HG03280 (cell line): ENCODE results near the gene ZNF354C.

Source experiments
- ATAC-seq: cut with Tn5 transposase; IDR thresholded peaks from one replicate; pipeline ENCODE4 v1.9.1; 2021; ENCODE audit warnings: mild to moderate bottlenecking, moderate library complexity; ENCODE audit not compliant: unreplicated experiment

ZNF354C gene

DNA sequence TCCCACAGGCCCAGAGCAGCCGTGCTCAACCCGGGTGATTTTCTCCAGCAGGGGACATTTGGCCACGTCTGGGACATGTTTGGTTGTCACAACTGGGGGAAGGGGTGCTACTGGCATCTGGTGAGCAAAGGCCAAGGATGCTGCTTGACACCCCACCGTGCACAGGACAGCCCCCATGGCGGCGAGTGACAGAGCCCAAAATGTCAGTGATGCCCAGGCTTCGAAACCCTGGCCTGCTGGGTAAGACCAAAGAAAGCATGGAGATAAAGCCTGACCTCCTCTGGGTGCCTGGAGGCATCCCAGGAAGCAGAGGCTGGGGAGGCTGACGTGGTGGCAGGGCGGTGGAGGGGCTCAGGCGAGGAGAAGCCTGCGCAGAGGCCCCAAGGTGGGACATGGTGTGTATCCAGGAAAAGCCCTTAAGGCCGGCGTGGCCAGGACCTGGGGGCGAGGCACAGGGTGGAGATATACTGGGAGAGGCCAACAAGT, 66.4 kb downstream of the ZNF354C start:
- ATAC-seq = no peak

DNA sequence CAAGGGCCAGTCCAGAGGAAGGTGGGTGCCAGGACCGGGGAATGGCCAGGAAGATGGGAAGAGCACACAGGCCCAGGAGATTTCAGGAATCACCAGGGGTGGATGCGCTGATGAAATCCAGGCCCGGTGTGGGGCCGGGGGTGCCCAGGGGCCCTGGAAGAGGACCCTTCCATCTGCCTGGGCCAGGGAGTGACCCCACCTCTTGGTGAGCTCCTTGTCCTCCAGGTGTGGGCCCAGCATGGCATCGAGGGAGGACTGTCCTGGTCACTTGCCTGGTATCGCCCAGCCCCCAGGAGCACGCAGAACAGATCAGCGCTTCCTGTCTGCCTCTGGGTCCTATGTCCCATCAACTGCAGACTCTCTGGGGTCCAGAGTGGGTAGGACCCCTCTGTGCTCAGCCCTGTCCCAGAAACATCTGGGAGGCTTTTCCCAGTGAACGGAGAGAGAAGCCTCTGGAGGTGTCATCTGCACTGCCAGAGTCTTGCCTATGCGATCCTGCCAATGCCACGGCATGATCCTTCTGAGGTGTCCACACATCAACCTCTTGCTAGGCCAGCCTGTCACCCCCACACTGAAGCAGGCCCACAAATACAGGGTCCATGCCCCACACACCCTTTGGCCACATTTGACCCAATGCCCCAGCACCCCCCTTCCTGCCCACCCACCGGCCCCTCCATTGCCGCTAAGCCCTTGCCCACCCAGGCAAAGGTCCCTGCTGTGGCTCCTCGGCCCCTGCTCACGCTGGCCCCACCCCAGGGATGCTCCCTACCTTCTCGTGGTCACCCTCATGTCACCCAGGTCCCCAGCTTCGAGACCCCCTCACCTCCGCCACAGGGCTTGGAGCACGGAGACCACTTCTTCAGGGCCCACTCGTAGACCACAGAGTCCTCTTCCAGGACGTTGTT, 67.2 kb downstream of the ZNF354C start:
- no peak for ATAC-seq

DNA sequence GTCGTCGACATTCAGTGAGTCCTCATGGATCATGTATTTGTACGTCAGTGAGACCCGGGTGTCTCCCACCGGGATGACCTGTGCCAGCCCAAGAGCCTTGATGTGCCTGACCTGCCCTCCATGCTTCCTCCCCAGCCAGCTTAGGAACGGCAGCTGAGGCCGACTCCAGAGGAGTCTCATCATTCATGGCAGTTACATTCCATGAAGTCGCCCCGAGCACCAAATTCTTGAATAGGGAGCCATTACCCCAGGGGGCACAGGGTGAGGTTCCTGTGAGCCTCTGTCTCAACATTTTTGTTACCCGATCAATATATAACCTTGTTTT, 67.8 kb downstream of the ZNF354C start:
- ATAC-seq = no peak

DNA sequence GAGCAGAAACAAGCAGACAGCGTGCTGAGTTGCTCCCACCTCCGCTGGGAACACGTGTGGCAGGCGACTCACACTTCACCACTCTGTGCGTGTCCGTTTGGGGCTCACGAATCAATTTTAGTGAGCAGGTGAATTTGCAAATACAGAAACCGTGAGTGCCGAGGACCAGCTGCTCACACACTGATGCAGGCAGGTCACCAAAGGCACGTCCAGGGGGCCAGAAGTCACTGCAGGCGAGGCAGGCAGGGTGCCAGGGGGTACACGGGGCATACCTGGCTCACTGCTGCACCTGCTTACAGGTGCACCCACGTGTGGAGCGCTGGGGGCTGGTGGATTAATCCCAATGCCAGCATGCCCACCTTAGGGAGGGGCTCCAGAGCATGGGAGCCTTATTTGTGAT, 68.8 kb downstream of the ZNF354C start:
- ATAC-seq = no peak

DNA sequence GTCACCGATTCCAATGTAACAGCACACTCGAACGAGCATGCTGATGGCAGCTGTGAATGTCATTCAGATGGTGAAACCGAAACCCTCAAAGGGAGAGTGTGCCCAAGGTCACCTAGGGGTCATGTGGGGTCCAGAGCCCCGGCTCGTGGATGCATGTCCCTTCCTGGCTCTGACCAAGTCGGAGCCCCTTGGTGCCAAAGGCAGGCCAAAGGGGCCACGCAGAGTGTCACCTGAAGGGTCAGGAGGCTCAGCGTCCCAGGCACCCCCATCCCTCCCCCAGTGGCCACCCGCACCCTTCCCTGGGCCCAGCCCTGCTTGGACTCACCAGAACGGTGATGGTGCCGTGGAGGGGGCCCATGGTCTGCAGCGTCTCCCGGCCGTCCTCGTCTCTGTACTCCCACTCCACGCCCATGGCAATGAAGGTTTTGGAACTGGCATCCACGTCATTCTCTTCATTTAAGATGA, 69.5 kb downstream of the ZNF354C start:
- ATAC-seq = no peak

DNA sequence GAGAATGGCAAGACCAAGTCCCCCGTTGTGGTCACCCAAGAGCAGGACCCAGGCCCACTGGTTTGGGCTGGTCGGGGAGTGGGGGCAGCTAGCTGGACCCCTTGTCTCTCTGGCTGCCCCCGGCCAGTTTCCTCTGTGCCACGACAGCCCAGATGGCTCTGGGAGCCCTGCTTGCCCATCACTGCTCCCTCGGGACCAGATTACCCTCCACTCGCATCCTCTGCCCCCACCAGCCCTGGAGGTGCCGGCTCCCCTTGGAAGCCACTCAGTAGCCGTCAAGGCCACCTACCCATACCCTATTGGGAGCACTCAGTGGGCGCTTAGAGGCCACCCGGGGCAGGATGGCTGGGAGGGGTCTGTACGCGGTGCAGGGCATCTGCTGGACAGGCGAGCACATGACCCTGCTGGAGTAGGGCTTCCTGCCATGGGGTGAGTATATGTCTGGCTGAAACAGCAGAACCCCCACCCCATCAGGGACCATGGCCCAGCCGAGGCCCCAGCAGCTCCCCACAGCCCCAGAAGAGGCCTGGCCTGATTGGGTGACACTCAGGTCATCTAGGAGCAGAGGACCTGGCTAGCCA, 70.0 kb downstream of the ZNF354C start:
- no peak for ATAC-seq

DNA sequence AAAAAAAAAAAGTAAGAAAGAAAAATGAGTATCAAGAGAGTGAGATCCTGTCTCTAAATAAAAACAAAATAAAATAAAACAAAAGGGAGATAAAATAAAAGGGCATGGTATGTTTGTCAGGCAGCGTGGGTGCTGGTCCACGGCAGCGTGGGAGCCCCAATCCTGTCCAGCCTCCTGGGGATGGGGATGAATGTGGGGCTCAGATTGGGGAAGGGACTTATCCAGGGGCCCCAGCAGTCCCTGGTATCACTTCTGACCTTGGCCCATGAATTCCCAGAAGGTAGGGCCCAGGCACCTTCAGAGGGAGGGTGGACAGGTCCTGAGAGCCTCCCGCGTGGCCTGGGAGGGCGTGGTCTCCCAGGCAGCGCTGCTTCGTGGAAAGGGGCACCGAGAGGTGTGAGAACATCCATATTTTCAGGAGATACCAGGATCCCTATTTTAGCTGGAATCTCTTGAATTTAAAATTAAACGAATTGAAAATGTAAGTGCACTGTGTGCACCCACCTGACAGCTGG, 71.2 kb downstream of the ZNF354C start:
- no peak for ATAC-seq

DNA sequence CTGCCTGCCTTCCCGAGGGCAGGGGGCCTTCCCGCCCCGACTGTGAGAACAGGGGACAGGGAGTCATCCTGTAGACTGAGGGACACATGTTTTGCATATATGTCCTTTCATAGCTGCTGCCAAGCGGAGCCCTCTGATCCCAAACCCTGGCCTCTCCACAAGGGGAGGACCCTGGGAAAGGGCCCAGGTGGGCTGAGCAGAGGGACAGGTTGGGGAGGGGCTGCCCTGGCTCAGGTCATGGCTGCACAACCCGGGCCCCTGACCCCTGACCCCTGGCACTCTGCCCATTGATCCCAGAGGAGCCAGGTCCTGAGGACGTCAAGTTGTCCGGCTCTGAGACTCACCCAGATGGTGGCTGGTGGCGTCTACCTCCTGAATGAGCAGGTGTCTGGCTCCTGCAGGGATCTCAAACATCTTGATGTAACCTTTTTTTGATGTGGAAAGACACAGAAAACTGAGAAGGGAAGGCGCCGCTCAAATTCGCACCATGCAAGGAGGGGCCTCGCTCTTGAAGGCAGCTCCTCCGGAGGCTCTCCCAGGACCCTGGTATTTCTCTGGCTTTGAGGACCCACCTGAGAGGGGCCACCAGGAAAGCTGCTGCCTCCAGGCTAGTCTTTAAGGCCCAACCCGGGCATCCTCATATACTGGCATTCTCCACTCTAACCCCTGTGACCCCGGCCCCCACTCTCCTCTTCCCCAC, 71.9 kb downstream of the ZNF354C start:
- ATAC-seq = no peak

GRCh38 chr5:179132586-179133355, 72.6 kb downstream of the ZNF354C start:
- ATAC-seq = no peak
